RWPE2 (cell line): ENCODE results near the gene CST4.

Experiments used
- ATAC-seq: fragments of 200-7000 bp; cut with Tn5 transposase; 3 replicates; pipeline ENCODE4 v1.9.1; 2021; ENCODE audit warnings: low read depth
- DNase-seq: peaks from one replicate; pipeline ENCODE4 v3.0.0-alpha.2; 2020; ENCODE audit warnings: low spot score
- H3K27ac ChIP-seq: fragments of 450-650 bp; 2 replicates; pipeline ENCODE4 v1.5.1; 2017; ENCODE audit warnings: mild to moderate bottlenecking; ENCODE audit not compliant: poor library complexity, severe bottlenecking
- H3K27me3 ChIP-seq: fragments of 250-450 bp; sonication (Bioruptor Pico); 2 replicates; pipeline ENCODE4 v1.5.1; 2021; ENCODE audit warnings: mild to moderate bottlenecking, moderate library complexity; ENCODE audit not compliant: insufficient read depth, poor library complexity, severe bottlenecking
- H3K36me3 ChIP-seq: fragments of 250-450 bp; sonication (Bioruptor Pico); 2 replicates; pipeline ENCODE4 v1.5.1; 2020; ENCODE audit warnings: low read depth, mild to moderate bottlenecking, moderate library complexity
- H3K4me1 ChIP-seq: fragments of 250-450 bp; sonication (Bioruptor Pico); 2 replicates; pipeline ENCODE4 v1.5.1; 2021; ENCODE audit warnings: mild to moderate bottlenecking, moderate library complexity; ENCODE audit not compliant: insufficient read depth, poor library complexity, severe bottlenecking
- H3K4me3 ChIP-seq: fragments of 250-450 bp; sonication (Bioruptor Pico); 2 replicates; pipeline ENCODE4 v1.5.1; 2021; ENCODE audit warnings: mild to moderate bottlenecking, moderate library complexity; ENCODE audit not compliant: severe bottlenecking
- H3K9me3 ChIP-seq: fragments of 250-450 bp; sonication (Bioruptor Pico); 2 replicates; pipeline ENCODE4 v1.5.1; 2021; ENCODE audit warnings: mild to moderate bottlenecking, moderate library complexity; ENCODE audit not compliant: severe bottlenecking
- TF ChIP-seq, protein P1 (sequence below): fragments of 450-650 bp; IDR thresholded peaks from one replicate; pipeline ENCODE4 v1.5.1; 2017; ENCODE audit warnings: mild to moderate bottlenecking, moderate library complexity; ENCODE audit not compliant: poor library complexity, severe bottlenecking

The CST4 gene

DNA sequence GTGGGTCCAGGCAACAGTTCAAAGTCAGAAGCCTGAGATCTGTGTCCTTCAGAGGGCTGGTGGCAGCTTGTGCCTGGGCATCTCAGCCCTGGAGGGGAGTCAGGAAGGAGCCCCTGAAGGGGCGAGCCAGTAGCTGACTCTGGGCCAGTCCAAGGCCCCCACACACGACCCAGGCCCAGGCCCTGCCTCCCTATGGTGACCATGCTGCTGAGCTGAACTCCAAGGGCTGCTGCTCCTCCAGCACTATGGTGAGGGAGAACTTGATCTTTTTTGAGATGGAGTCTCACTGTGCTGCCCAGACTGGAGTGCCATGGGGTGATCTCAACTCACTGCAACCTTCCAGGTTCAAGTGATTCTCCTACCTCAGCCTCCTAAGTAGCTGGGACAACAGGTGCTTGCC is 35.9 kb downstream of the CST4 start:
- DNase-seq (no peak), ATAC-seq (no peak)
- Histone ChIP-seq H3K27ac (no peak overlapping the region), H3K9me3 (no peaks in the 10 kb centered on the region), H3K36me3 (no peaks in the 10 kb centered on the region), H3K27me3 (no peaks in the 10 kb centered on the region), H3K4me1 (no peaks in the 10 kb centered on the region), H3K4me3 (no peak overlapping the region)
- TF ChIP-seq, protein P1, sequence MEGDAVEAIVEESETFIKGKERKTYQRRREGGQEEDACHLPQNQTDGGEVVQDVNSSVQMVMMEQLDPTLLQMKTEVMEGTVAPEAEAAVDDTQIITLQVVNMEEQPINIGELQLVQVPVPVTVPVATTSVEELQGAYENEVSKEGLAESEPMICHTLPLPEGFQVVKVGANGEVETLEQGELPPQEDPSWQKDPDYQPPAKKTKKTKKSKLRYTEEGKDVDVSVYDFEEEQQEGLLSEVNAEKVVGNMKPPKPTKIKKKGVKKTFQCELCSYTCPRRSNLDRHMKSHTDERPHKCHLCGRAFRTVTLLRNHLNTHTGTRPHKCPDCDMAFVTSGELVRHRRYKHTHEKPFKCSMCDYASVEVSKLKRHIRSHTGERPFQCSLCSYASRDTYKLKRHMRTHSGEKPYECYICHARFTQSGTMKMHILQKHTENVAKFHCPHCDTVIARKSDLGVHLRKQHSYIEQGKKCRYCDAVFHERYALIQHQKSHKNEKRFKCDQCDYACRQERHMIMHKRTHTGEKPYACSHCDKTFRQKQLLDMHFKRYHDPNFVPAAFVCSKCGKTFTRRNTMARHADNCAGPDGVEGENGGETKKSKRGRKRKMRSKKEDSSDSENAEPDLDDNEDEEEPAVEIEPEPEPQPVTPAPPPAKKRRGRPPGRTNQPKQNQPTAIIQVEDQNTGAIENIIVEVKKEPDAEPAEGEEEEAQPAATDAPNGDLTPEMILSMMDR, result no peak

DNA sequence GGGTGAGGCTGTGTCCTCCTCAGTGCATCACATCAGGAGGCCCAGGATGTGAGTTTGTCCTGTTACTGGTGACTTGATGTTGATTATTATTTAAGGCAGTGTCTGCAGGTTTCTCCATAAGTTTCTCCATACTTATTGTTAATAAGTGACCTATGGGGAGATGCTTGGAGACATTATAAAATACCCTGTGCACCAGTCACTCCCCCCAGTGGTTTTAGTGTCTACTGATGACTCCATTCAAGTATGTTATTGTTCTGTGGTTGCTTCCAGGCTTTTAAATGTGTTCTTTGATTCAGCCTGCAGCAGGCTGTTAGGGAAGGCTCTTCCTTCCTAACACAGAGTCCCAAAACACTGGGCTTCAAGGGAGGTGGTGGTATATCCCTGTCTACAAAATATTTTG is 36.5 kb downstream of the CST4 start:
- ATAC-seq (no peak), DNase-seq (no peak)
- no peaks in the 10 kb centered on the region for H3K4me1 ChIP-seq
- H3K4me3 ChIP-seq, result no peak overlapping the region
- TF ChIP-seq, protein P1, result no peak
- no peaks in the 10 kb centered on the region for H3K27me3 ChIP-seq
- no peak overlapping the region for H3K27ac ChIP-seq
- no peaks in the 10 kb centered on the region for H3K36me3 ChIP-seq
- no peaks in the 10 kb centered on the region for H3K9me3 ChIP-seq

DNA sequence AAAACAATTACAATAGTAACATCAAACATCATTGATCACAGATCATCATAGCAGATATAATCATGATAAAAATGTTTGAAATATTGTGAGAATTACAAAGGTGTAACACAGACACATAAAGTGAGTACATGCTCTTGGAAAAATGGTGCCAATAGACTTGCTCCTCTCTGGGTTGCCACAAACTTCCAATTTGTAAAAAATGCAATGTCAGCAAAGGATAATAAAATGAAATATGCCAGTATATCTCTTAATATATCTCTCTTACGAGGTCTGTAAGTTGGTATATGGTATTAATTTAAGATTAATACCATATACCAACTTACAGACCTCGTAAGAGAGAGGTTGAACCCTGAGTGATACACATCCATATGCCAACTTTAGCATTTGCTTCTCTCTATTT is 37.7 kb downstream of the CST4 start:
- no peak overlapping the region for H3K4me3 ChIP-seq
- no peak for ATAC-seq
- H3K27ac ChIP-seq, result no peak overlapping the region
- no peak for DNase-seq
- H3K4me1 ChIP-seq, result no peaks in the 10 kb centered on the region
- H3K36me3 ChIP-seq, result no peaks in the 10 kb centered on the region
- H3K27me3 ChIP-seq, result no peaks in the 10 kb centered on the region
- peaks cover 3% of the 10 kb centered on the region for H3K9me3 ChIP-seq
- TF ChIP-seq, protein P1, result no peak

DNA sequence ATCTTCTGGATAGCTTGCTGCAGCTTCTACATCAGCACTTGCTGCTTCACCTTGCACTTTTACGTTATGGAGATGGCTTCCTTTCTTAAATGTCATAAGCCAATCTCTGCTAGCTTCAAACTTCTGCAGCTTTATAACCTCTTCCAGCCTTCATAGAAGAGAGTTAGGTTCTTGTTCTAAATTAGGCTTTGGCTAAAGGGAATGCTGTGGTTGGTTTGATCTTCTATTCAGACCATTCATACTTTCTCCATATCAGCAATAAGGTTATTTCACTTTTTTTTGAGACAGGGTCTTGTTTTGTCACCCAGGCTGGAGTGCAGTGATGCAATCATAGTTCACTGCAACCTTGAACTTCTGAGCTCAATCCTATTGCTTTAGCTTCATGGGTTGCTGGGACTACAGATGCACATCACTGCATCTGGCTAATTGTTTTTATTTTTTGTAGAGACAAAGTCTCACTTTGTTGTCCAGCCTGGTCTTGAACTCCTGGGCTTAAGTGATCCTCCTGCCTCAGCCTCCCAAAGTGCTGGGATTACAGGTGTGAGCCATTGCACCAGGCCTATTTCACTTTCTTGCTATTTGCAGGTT is 38.9 kb downstream of the CST4 start:
- Histone ChIP-seq H3K27ac (no peak overlapping the region), H3K36me3 (no peaks in the 10 kb centered on the region), H3K4me1 (no peaks in the 10 kb centered on the region), H3K9me3 (peaks cover 3% of the 10 kb centered on the region), H3K4me3 (no peak overlapping the region), H3K27me3 (no peaks in the 10 kb centered on the region)
- ATAC-seq (no peak), DNase-seq (no peak)
- TF ChIP-seq, protein P1, result no peak

DNA sequence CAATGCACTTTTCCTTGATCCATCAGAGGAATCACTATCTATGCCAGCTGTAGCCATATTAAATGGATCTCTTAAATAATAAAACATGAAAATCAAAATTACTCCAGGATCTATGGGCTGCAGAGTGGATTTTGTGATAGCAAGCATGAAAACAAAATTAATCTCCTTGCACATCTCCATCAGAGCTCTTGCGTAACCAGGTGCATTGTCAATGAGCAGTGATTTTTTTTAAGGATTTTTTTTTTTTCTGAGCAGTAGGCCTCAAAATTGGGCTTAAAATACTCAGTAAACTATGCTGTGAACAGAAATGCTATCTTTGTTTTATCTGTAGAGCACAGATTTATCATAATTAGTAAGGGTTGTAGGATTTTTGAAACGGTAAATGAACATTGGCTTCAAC is 39.6 kb downstream of the CST4 start:
- Histone ChIP-seq H3K27me3 (no peaks in the 10 kb centered on the region), H3K4me1 (no peaks in the 10 kb centered on the region), H3K9me3 (peaks cover 3% of the 10 kb centered on the region), H3K4me3 (no peak overlapping the region), H3K36me3 (no peaks in the 10 kb centered on the region), H3K27ac (no peak overlapping the region)
- DNase-seq (no peak), ATAC-seq (no peak)
- TF ChIP-seq, protein P1, result no peak
